PC-3 (cell line): ENCODE data around the gene SORBS2. TPM values are rescaled to one million over a fixed set of nuclear protein-coding genes. Genes with fewer than 3 reads are reported as not detected.

Source experiments
- ATAC-seq: fragments of 200-7000 bp; cut with Tn5 transposase; 2 replicates; pipeline ENCODE4 v1.9.1; 2020; ENCODE audit warnings: mild to moderate bottlenecking, moderate library complexity
- BruUV-seq: library from RNA; stranded (reverse); fragments of 400-500 nt; replicated peaks from 2 replicates; lab custom pipeline; 2021; lab: Mats Ljungman, UMichigan
- CTCF ChIA-PET: fragments of 300-600 bp; sonication (Branson Sonifier 250); formaldehyde crosslinking; loops from one replicate; lab custom pipeline; 2022; ENCODE audit warnings: antibody characterized with exemption; lab: Charles Lee
- POLR2A ChIA-PET: fragments of 300-600 bp; sonication (Branson Sonifier 250); formaldehyde crosslinking; loops from one replicate; lab custom pipeline; 2022; ENCODE audit warnings: antibody characterized with exemption; ENCODE audit not compliant: unreplicated experiment; lab: Charles Lee
- DNase-seq: peaks from one replicate; pipeline ENCODE4 v3.0.0-alpha.2; 2015
- H2AFZ ChIP-seq: fragments of 300-600 bp; sonication (generic); 2 replicates; pipeline ENCODE4 v1.6.0; 2016; ENCODE audit warnings: antibody characterized with exemption, low read length
- H3F3A ChIP-seq: fragments of 300-600 bp; sonication (generic); one replicate; pipeline ENCODE4 v1.6.0; 2017; ENCODE audit warnings: antibody characterized with exemption, low read length, control low read depth, mild to moderate bottlenecking; ENCODE audit not compliant: unreplicated experiment
- H3K27ac ChIP-seq: fragments of 300-600 bp; sonication (generic); 2 replicates; pipeline ENCODE4 v1.5.1; 2016; ENCODE audit warnings: mild to moderate bottlenecking, low read length
- H3K27me3 ChIP-seq: fragments of 300-600 bp; sonication (generic); 2 replicates; pipeline ENCODE4 v1.6.1; 2016; ENCODE audit warnings: low read length, mixed read lengths
- H3K36me3 ChIP-seq: fragments of 300-600 bp; sonication (generic); 2 replicates; pipeline ENCODE4 v1.6.1; 2016; ENCODE audit warnings: low read depth, mixed run types, low read length, mixed read lengths
- H3K4me1 ChIP-seq: fragments of 300-600 bp; sonication (generic); 2 replicates; pipeline ENCODE4 v1.5.1; 2016; ENCODE audit warnings: low read length; ENCODE audit not compliant: insufficient read depth
- H3K4me2 ChIP-seq: fragments of 300-600 bp; sonication (generic); 2 replicates; pipeline ENCODE4 v1.6.0; 2016; ENCODE audit warnings: low read length
- H3K4me3 ChIP-seq: fragments of 300-600 bp; sonication (generic); 2 replicates; pipeline ENCODE4 v1.5.1; 2016; ENCODE audit warnings: mild to moderate bottlenecking, low read length, mixed read lengths
- H3K79me2 ChIP-seq: fragments of 300-600 bp; sonication (generic); 2 replicates; pipeline ENCODE4 v1.6.1; 2017; ENCODE audit warnings: low read length, mixed read lengths
- H3K9ac ChIP-seq: fragments of 300-600 bp; sonication (generic); 2 replicates; pipeline ENCODE4 v1.6.0; 2016; ENCODE audit warnings: mild to moderate bottlenecking, low read length
- H3K9me2 ChIP-seq: fragments of 300-600 bp; sonication (generic); replicated peaks from 2 replicates; pipeline ENCODE4 v1.6.1; 2016; ENCODE audit warnings: mixed run types, low read length, mixed read lengths
- H3K9me3 ChIP-seq: fragments of 300-600 bp; sonication (generic); 2 replicates; pipeline ENCODE4 v1.6.1; 2016; ENCODE audit warnings: low read length, mixed read lengths
- H4K20me1 ChIP-seq: fragments of 300-600 bp; sonication (generic); 2 replicates; pipeline ENCODE4 v1.6.1; 2016; ENCODE audit warnings: low read length, mixed read lengths
- CTCF ChIP-seq: fragments of 300-600 bp; sonication (generic); conservative IDR thresholded peaks from 2 replicates; pipeline ENCODE4 v1.5.1; 2017; ENCODE audit warnings: antibody characterized with exemption, low read depth, mild to moderate bottlenecking, low read length
- EZH2 ChIP-seq: fragments of 300-600 bp; sonication (generic); IDR thresholded peaks from one replicate; pipeline ENCODE4 v1.6.1; 2017; ENCODE audit warnings: antibody characterized with exemption, mild to moderate bottlenecking, low read length; ENCODE audit not compliant: unreplicated experiment
- EZH2phosphoT487 ChIP-seq: fragments of 300-600 bp; sonication (generic); IDR thresholded peaks from 2 replicates; pipeline ENCODE4 v1.6.1; 2018; ENCODE audit warnings: mild to moderate bottlenecking, antibody characterized with exemption, low read length, borderline replicate concordance
- intact Hi-C: fragments of 100-400 bp; cut with micrococcal nuclease; formaldehyde crosslinking; loops from 2 replicates; pipeline ENCODE4 v1.9.0; 2023
- total RNA-seq: library from RNA; depleted of rRNA; stranded (reverse); fragments of >200 nt; gene quantifications from 2 replicates; pipeline ENCODE4 v1.2.3, GENCODE V29; 2014

SORBS2 gene
- total RNA-seq, 1 experiment from 2014 or later = 3.6 TPM

- no peak overlapping the region for H3K4me3 ChIP-seq
- no peaks in the 10 kb centered on the region for H3F3A ChIP-seq
- no peaks in the 10 kb centered on the region for H3K9me2 ChIP-seq
- H3K4me2 ChIP-seq = no peak overlapping the region
- H3K79me2 ChIP-seq = no peaks in the 10 kb centered on the region
- H3K4me1 ChIP-seq = no peaks in the 10 kb centered on the region
- H3K9me3 ChIP-seq = no peaks in the 10 kb centered on the region
- TF ChIP-seq EZH2 (no peak), EZH2phosphoT487 (no peak), CTCF (no peak)
- H3K27ac ChIP-seq = no peak overlapping the region
- DNase-seq = no peak
- no peak overlapping the region for H3K9ac ChIP-seq
- no peaks in the 10 kb centered on the region for H3K36me3 ChIP-seq
- intact Hi-C loops = loop anchor here (10.0 kb wide), 3 partner anchors 76 to 556 kb away; no protein-coding TSS in a partner anchor
- no peak overlapping the region for H2AFZ ChIP-seq
- no peaks in the 10 kb centered on the region for H3K27me3 ChIP-seq
- no TSS peak for BruUV-seq
- H4K20me1 ChIP-seq = no peaks in the 10 kb centered on the region
- ATAC-seq = no peak
- CTCF ChIA-PET = no interaction called here
- POLR2A ChIA-PET = no interaction called here
Observed at GRCh38 chr4:185590982-185591381, 221.0 kb downstream of the SORBS2 start.

GRCh38 chr4:185589067-185589836 lies 222.7 kb downstream of the SORBS2 start:
- ChIA-PET POLR2A (no interaction called here), CTCF (no interaction called here)
- Histone ChIP-seq H4K20me1 (no peaks in the 10 kb centered on the region), H3K9me2 (no peaks in the 10 kb centered on the region), H3K9ac (no peak overlapping the region), H3K4me1 (no peaks in the 10 kb centered on the region), H3K4me3 (no peak overlapping the region), H3K9me3 (no peaks in the 10 kb centered on the region), H3K27ac (no peak overlapping the region), H3K4me2 (no peak overlapping the region), H3F3A (no peaks in the 10 kb centered on the region), H2AFZ (no peak overlapping the region), H3K79me2 (no peaks in the 10 kb centered on the region), H3K27me3 (no peaks in the 10 kb centered on the region), H3K36me3 (no peaks in the 10 kb centered on the region)
- ATAC-seq (no peak), DNase-seq (no peak)
- TF ChIP-seq EZH2phosphoT487 = no peak
- TF ChIP-seq EZH2 = no peak
- no peak for TF ChIP-seq CTCF
- BruUV-seq = no TSS peak
- intact Hi-C loops = no loop called here

DNA sequence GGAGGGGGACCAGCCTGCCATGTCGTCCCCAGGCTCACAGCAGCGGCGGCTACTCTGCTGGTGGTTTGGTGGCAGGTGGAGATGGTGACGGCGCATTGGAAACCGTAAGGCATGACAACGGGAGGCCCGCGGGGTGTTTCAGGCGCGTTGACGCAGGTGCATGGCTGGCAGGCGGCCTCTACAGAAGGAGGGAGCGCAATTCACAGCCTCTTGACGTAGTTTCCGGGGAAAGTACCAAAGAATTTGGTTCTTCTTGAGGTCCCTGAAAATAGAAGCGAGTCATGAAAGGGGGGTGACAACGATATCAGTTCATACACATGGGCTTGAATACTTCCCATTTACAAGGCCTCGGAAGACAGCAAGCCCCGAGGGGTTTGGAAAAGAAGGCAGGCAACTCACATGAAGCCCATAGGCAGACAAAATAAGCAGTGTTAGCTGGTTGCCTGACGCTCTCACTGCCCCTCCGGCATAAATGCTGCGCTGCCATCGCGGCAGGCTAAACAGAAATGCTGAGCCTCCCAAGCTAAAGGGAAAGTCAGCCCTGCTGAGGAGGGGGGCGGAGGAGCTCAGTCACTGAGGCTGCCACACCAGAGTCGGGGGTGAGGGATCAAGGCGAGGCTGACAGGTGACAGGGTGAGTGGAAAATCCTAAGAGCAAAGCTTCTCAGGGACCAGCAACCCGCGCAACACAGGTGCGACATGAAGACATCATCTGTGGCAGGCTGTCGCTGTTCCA lies 224.4 kb downstream of the SORBS2 start:
- H3K9me3 ChIP-seq = no peaks in the 10 kb centered on the region
- H3K9ac ChIP-seq = no peak overlapping the region
- TF ChIP-seq EZH2phosphoT487 (no peak), CTCF (no peak), EZH2 (no peak)
- no peak overlapping the region for H3K27ac ChIP-seq
- ATAC-seq (no peak), DNase-seq (no peak)
- H2AFZ ChIP-seq = no peak overlapping the region
- H4K20me1 ChIP-seq = no peaks in the 10 kb centered on the region
- no peaks in the 10 kb centered on the region for H3K27me3 ChIP-seq
- no peaks in the 10 kb centered on the region for H3K4me1 ChIP-seq
- BruUV-seq = no TSS peak
- intact Hi-C loops = no loop called here
- no peaks in the 10 kb centered on the region for H3K9me2 ChIP-seq
- POLR2A ChIA-PET = no interaction called here
- H3K4me3 ChIP-seq = no peak overlapping the region
- no peaks in the 10 kb centered on the region for H3F3A ChIP-seq
- no peak overlapping the region for H3K4me2 ChIP-seq
- CTCF ChIA-PET = no interaction called here
- no peaks in the 10 kb centered on the region for H3K79me2 ChIP-seq
- no peaks in the 10 kb centered on the region for H3K36me3 ChIP-seq
